Activated naive CD8-positive, alpha-beta T cell (primary cell): ENCODE measurements around the gene LRP1.

Experiments
- H3K27ac Mint-ChIP-seq: one replicate; pipeline ENCODE4 v1.8.0; 2021; ENCODE audit warnings: mixed read lengths
- H3K27me3 Mint-ChIP-seq: one replicate; pipeline ENCODE4 v1.8.0; 2021; ENCODE audit warnings: mixed read lengths
- H3K36me3 Mint-ChIP-seq: one replicate; pipeline ENCODE4 v1.8.0; 2021; ENCODE audit warnings: mixed read lengths
- H3K4me1 Mint-ChIP-seq: one replicate; pipeline ENCODE4 v1.8.0; 2021; ENCODE audit warnings: low read depth, mixed read lengths
- H3K4me3 Mint-ChIP-seq: one replicate; pipeline ENCODE4 v1.8.0; 2021; ENCODE audit warnings: mild to moderate bottlenecking, mixed read lengths
- H3K9me3 Mint-ChIP-seq: one replicate; pipeline ENCODE4 v1.8.0; 2021; ENCODE audit warnings: low read depth, mixed read lengths

The LRP1 gene

DNA sequence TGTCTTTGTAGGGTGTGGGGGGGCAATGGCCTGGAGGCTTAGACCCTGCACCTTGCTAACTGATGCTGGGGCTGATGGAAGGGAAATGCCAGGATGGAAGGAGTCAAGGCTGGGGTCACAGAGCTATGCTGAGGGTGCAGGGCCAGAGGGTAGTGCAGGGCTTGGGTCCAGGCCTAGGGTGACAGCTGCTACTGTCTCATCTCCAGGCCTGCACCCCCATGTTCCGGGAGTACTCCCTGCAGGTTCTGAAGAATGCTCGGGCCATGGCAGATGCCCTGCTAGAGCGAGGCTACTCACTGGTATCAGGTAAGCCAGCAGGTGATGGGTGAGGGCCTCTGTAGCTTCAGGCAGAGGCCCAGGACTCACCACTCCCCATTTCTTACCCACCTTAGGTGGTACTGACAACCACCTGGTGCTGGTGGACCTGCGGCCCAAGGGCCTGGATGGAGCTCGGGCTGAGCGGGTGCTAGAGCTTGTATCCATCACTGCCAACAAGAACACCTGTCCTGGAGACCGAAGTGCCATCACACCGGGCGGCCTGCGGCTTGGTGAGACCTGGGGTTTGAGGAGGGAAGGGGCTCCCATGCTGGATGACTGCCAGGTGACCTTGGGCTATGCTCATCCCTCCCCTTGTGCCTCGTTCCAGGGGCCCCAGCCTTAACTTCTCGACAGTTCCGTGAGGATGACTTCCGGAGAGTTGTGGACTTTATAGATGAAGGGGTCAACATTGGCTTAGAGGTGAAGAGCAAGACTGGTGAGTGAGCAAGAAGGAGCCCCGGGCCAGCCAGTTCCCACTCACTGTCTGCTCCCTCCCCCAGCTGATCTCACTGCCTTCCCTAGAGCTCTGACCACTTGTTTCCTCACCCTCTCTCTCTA lies 105.3 kb downstream of the LRP1 start:
- Mint-ChIP-seq H3K9me3 (no peaks in the 10 kb centered on the region), H3K36me3 (peaks cover 17% of the 10 kb centered on the region), H3K27me3 (peaks cover 7% of the 10 kb centered on the region), H3K27ac (no peak overlapping the region), H3K4me1 (peaks cover 48% of the 10 kb centered on the region), H3K4me3 (peak overlapping the region; percentile 15)

DNA sequence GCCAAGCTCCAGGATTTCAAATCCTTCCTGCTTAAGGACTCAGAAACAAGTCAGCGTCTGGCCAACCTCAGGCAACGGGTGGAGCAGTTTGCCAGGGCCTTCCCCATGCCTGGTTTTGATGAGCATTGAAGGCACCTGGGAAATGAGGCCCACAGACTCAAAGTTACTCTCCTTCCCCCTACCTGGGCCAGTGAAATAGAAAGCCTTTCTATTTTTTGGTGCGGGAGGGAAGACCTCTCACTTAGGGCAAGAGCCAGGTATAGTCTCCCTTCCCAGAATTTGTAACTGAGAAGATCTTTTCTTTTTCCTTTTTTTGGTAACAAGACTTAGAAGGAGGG lies 105.9 kb downstream of the LRP1 start:
- H3K4me1 Mint-ChIP-seq, result peaks cover 47% of the 10 kb centered on the region
- peaks cover 17% of the 10 kb centered on the region for H3K36me3 Mint-ChIP-seq
- H3K27ac Mint-ChIP-seq, result no peak overlapping the region
- H3K27me3 Mint-ChIP-seq, result peaks cover 10% of the 10 kb centered on the region
- H3K9me3 Mint-ChIP-seq, result no peaks in the 10 kb centered on the region
- H3K4me3 Mint-ChIP-seq, result peak overlapping the region; percentile 15

DNA sequence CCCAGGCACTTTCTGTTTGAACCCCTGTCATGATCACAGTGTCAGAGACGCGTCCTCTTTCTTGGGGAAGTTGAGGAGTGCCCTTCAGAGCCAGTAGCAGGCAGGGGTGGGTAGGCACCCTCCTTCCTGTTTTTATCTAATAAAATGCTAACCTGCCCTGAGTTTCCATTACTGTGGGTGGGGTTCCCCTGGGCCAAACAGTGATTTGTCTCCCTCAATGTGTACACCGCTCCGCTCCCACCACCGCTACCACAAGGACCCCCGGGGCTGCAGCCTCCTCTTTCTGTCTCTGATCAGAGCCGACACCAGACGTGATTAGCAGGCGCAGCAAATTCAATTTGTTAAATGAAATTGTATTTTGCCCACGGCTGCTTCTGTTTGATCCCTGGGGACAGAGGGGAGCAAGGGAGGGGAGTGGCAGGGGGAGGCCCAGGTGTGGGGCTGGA lies 106.3 kb downstream of the LRP1 start:
- Mint-ChIP-seq H3K9me3 (no peaks in the 10 kb centered on the region), H3K27me3 (peaks cover 10% of the 10 kb centered on the region), H3K36me3 (peaks cover 17% of the 10 kb centered on the region), H3K27ac (no peak overlapping the region), H3K4me1 (peaks cover 48% of the 10 kb centered on the region), H3K4me3 (no peak overlapping the region)

DNA sequence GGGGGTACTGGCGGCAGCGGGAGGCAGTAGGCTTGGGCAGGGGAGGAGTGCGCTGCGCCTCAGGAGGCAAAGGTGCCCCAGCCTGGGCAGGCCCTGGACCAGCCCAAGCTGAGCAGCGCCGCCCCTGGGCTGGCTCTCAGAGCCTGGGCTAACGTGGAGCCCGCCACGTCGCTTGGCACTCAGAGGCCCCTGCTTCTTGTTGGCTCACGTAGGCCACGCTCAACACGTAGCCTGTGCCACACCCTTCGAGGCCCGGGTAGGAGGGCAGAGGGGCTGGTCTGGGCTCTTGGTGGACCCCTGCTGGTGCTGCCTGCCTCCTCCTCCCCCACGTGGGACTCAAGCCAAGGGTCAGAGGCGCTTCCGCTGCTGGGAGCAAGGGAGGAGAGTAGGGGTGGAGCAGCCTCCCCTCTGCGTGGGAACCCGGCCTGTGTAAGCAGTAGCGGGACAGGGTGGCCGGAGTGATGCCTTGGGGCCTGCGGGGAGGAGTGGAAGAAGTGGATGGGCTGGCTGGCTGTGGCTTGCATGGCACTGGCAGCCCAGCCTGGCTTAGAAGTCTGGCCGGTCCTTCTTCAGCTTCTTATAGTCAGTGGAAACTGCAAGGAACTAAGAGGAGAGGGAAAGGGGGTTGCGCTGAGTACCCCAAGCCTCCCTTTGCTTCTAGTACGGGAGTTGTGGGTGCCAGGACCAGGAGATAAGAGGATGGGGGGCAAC lies 106.9 kb downstream of the LRP1 start:
- no peak overlapping the region for H3K27ac Mint-ChIP-seq
- no peak overlapping the region for H3K4me3 Mint-ChIP-seq
- H3K27me3 Mint-ChIP-seq, result peaks cover 10% of the 10 kb centered on the region
- H3K9me3 Mint-ChIP-seq, result no peaks in the 10 kb centered on the region
- H3K36me3 Mint-ChIP-seq, result peaks cover 15% of the 10 kb centered on the region
- peaks cover 47% of the 10 kb centered on the region for H3K4me1 Mint-ChIP-seq

DNA sequence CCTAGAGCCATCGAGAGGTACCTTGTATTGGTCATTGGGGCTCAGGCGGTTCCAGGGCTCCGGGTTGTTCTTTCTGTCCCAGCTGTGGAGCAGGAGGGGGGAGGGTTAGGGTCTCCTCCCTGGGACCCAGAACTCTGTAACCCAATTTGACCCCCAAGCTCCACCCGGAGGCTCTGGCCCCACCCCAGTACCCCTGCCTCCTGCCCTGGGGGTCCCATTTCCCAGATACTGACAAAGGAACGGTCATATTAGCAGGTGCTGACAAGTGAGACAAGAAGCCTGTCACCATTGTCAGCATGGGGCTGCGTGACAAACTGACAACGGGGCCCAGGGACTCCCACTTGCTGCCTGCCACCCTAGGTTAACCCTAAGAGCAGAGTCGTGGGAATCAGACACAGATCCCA lies 107.4 kb downstream of the LRP1 start:
- Mint-ChIP-seq H3K27ac (no peak overlapping the region), H3K4me1 (peaks cover 47% of the 10 kb centered on the region), H3K36me3 (peaks cover 10% of the 10 kb centered on the region), H3K9me3 (no peaks in the 10 kb centered on the region), H3K4me3 (no peak overlapping the region), H3K27me3 (peaks cover 14% of the 10 kb centered on the region)

DNA sequence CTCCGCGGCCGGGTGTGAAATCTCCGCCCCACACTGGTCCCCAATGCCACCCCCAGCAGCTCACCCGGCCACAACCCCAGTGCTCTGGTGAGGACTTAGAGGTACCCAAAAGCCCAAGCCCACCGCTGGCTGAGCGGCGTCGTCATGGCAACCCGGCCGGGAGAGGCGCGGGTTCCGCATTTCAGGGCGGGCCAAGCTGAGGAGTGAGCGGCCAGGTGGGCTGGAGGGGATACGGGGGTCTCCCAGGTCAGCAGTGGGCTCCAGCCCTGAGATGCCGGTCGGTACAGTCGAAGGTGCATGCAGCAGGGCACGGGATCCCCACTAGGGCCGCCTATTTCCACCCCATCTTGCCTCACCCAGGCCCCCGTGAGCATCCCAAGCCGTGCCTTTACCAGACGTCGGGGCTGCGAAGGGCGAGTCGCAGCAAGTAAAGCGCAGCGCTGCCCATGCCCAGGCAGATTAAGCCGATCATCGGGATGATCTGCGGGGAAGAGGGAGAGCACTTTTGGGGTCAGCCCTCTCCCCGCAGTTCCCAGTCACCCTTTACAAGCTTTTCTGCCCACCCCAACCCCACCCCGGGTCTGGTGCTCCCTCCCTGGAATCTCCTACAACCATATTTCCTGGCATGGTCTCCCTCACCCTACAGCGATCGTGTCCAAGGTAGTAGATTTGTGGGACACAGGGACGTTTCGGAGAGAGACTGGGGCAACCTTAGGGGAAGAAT lies 108.1 kb downstream of the LRP1 start:
- peaks cover 50% of the 10 kb centered on the region for H3K4me1 Mint-ChIP-seq
- no peaks in the 10 kb centered on the region for H3K9me3 Mint-ChIP-seq
- H3K27ac Mint-ChIP-seq, result no peak overlapping the region
- H3K27me3 Mint-ChIP-seq, result peaks cover 14% of the 10 kb centered on the region
- H3K36me3 Mint-ChIP-seq, result peaks cover 9% of the 10 kb centered on the region
- H3K4me3 Mint-ChIP-seq, result peak overlapping the region; percentile 85

DNA sequence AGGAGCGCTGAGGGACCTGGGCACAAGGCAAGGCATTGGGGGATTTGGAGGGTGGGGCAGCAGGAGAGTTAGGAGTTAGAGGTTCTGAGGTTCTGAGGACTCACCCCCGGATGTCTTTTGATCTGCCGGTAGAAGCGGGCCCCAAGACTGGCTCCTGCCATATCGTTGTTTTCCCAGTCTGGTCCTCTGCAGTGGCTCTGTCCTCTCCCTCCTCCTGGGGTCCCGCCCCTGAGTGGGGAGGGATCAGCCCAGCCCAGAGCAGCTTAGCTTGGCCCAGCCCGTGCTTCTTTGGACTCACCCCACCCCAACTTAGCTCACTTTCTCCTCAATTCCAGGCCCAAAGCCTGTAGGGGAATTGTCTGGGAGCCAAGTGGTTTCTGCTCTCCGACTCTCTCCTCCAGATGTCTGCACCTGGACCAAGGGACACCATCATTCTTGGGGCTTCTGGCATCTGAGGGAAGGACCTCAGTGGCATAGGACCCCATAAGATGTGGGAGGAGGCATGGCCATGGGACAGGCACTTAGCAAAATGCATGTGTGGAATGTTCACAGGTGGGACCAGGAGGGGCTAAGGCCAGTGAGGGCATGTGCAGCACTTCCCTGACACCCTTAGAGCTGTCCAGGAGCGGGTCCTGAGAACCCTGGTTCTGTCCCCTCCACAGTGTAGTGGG lies 108.8 kb downstream of the LRP1 start:
- Mint-ChIP-seq H3K27me3 (peaks cover 16% of the 10 kb centered on the region), H3K27ac (no peak overlapping the region), H3K9me3 (no peaks in the 10 kb centered on the region), H3K4me3 (peak overlapping the region; percentile 85), H3K4me1 (peaks cover 55% of the 10 kb centered on the region), H3K36me3 (peaks cover 9% of the 10 kb centered on the region)

DNA sequence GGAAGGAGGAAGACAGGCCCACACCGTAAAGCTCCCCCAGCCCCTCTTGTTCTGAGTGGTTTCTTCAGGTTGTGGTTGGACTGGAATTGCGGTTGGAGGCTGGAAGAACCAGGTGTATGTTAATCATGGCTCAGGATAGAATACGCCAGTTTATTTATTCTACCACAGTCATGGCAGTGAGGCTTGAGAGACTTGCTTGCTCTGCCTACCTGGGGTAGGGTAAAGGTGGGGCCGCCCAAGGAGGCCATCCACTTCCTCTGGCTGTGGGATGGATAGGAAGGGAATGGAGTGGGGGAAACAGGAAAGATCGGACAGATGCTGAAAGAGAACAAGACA lies 109.3 kb downstream of the LRP1 start:
- H3K36me3 Mint-ChIP-seq, result peaks cover 9% of the 10 kb centered on the region
- H3K27ac Mint-ChIP-seq, result no peak overlapping the region
- H3K9me3 Mint-ChIP-seq, result no peaks in the 10 kb centered on the region
- peaks cover 58% of the 10 kb centered on the region for H3K4me1 Mint-ChIP-seq
- H3K4me3 Mint-ChIP-seq, result peak overlapping the region; percentile 85
- peaks cover 18% of the 10 kb centered on the region for H3K27me3 Mint-ChIP-seq

DNA sequence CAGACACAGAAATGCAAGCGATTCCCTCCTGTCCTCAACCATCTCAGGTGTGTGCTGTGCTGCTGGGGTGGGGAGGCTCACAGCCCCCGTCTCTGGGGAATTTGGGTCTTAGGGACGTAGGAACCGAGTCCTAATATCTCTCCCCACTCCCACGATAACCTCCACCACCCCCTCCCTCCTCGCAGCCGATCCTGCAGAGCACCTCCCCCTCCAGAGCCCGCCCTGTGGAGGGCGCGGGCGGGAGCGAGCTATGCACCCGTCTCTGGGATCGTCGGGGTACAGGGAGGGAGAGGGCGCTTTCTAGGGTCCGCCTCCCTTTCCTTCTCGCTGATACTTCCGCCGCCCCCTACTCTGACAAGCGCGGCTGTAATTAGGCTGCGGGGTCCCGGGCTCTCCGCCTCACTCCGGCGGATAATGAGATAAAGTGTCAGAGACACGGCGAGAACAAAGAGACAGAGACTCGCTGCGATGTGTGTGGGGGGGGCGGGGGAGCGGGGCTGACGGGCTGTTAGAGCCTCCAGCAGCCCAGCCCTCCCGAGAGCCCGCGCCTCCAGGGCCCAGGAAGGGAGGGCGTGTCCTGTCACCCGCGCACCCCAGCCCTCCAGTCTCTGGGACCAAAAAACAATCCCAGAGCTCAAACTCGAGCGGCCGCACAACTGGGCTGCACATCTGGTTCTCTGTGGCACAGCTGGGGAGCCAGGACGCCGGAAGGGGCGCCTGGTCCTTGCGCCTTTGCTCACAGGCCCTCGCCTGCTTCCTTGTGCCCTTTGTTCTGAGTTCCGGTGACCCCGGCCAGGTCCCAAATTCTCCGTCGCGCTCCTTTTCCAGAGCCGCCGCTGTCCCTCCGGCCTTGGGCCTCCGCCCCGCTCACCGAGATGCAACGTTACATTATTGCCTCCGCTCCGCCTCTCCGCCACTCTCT lies 109.9 kb downstream of the LRP1 start:
- H3K27me3 Mint-ChIP-seq, result peaks cover 19% of the 10 kb centered on the region
- H3K9me3 Mint-ChIP-seq, result no peaks in the 10 kb centered on the region
- H3K27ac Mint-ChIP-seq, result peak overlapping the region; percentile 78
- peaks cover 59% of the 10 kb centered on the region for H3K4me1 Mint-ChIP-seq
- peak overlapping the region; percentile 91 for H3K4me3 Mint-ChIP-seq
- peaks cover 9% of the 10 kb centered on the region for H3K36me3 Mint-ChIP-seq

DNA sequence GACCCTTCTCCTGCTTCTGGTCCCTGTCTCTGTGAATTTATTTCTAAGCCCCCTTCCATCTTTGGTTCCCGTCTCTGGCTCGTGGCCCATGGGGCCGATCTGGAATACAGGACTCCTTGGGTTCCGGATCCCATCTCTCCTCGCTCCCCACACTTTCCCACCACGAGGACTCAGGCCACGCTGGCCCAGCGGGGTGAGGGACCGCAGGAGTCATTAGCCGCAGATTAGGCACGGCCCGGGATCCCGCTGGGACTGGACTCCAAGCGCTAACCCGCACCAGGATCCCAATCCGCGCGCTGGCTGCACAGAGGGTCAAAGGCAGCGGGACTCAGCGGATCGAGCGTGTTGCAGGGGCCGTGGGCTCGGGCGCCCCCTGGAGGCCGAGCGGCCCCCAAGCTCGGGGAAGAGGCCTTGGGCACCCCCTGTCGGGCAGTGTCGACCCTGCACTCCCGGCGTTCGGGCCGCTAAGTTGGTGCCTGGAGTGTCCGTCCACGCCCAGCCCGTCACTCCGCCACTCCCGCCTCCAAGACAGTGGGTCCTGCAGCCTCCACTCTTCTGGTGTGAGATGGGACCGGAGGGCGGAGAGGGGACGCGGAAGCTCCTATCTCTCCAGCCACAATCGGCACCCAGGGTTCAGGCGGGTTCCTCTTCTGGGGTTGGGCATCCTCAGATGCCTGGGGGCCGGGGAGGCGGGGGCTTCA lies 110.7 kb downstream of the LRP1 start:
- Mint-ChIP-seq H3K4me3 (peak overlapping the region; percentile 91), H3K27ac (peak overlapping the region; percentile 78), H3K9me3 (no peaks in the 10 kb centered on the region), H3K27me3 (peaks cover 20% of the 10 kb centered on the region), H3K36me3 (peaks cover 7% of the 10 kb centered on the region), H3K4me1 (peaks cover 64% of the 10 kb centered on the region)

DNA sequence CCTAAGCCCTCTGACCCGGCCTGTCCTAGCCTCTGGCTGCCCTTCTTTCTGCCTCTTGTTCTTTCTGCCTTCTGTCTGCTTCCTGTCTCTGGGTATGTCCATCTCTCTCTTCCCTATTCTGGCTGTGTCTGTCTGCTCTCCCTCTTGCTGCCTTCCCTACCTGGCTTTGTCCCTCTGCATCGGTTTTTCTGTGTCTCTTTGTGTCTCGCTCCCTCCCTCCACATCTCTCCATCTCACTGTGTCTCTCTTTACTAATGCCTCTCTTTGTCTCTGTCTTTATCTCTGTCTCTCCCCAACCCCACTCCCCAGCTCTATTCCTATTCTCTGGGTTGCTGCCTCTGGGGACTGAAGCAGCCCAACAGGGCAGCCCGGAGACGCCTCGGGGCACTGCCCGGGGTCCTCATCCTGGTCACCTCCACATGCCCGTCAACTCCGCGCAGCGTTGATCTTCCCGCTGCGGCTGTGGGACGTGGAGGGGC lies 111.3 kb downstream of the LRP1 start:
- Mint-ChIP-seq H3K36me3 (peaks cover under 1% of the 10 kb centered on the region), H3K9me3 (no peaks in the 10 kb centered on the region), H3K27me3 (peaks cover 24% of the 10 kb centered on the region), H3K4me1 (peaks cover 62% of the 10 kb centered on the region), H3K27ac (peak overlapping the region; percentile 66), H3K4me3 (peak overlapping the region; percentile 91)

DNA sequence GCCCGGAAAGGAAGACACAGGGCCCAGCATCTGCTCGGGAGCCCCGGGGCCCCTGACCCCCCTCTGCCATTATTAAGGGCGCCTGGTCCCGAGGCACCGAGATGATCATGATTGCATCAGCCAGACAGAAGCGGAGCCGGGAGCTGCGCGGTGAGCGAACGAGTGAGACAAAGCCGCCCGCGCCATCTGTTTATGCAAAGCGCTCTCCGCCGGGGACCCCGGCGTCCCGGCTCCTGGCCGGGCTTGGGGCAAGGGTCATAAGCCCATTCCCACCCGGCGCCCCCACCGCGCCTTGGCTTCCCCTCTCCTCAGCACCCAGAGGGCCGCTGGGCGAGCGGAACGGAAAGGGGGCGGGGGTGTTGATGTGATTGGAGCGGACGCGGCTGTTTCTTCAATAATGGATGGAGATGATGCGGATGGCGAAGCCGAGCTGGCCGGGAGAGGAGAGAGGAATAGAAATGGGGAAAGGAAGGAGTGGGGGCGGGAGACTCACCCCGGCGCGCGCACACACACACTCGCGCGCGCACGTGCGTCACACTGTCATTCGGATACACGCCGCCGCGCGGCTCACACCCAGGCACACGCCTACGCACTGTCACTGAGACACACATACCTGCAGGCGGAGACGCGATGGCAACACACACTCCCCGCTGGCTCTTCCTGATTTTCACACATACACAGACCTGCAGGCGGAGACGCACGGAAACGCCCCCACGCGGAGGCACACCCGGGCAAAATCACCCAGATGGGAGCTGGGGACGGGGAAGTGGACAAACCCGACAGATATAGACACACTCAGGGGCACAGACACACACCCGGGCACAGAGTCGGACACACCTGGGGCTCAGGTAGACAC lies 112.0 kb downstream of the LRP1 start:
- no peaks in the 10 kb centered on the region for H3K9me3 Mint-ChIP-seq
- peak overlapping the region; percentile 91 for H3K4me3 Mint-ChIP-seq
- H3K27ac Mint-ChIP-seq, result peak overlapping the region; percentile 89
- H3K27me3 Mint-ChIP-seq, result peaks cover 24% of the 10 kb centered on the region
- no peaks in the 10 kb centered on the region for H3K36me3 Mint-ChIP-seq
- H3K4me1 Mint-ChIP-seq, result peaks cover 64% of the 10 kb centered on the region
